SIG-M5 (cell line): Measurements from ENCODE around the gene ZDHHC18.

Experiments
- DNase-seq: peaks from one replicate; lab custom pipeline; 2025; lab: John Stamatoyannopoulos, UW

Gene ZDHHC18

GRCh38 chr1:26900815-26901511 is 74.5 kb downstream of the ZDHHC18 start:
- DNase-seq = no peak
